GM12878 (cell line): ENCODE data around the gene SLC39A5. TPM values are rescaled to one million over a fixed set of nuclear protein-coding genes. Genes with fewer than 3 reads are reported as not detected.

Experiments
- ATAC-seq: fragments of 200-7000 bp; cut with Tn5 transposase; 3 replicates; pipeline ENCODE4 v1.9.1; 2020; ENCODE audit warnings: mild to moderate bottlenecking, moderate library complexity
- BruUV-seq: library from RNA; stranded (reverse); fragments of 400-500 nt; replicated peaks from 2 replicates; lab custom pipeline; 2021; lab: Mats Ljungman, UMichigan
- CTCF ChIA-PET: fragments of 300-600 bp; sonication (Branson Sonifier 250); formaldehyde crosslinking; extraction: SDS; loops from one replicate; lab custom pipeline; 2021; ENCODE audit warnings: inconsistent platforms; lab: Yijun Ruan, JAX
- POLR2A ChIA-PET: fragments of 350-600 bp; formaldehyde crosslinking; extraction: SDS; loops from one replicate; lab custom pipeline; 2021; ENCODE audit warnings: inconsistent platforms; lab: Charles Lee
- RAD21 ChIA-PET: fragments of 300-600 bp; sonication (Branson Sonifier 250); formaldehyde crosslinking; loops from one replicate; lab custom pipeline; 2023; ENCODE audit warnings: antibody characterized with exemption; ENCODE audit not compliant: unreplicated experiment; lab: Charles Lee
- SMC1A ChIA-PET: fragments of 300-600 bp; sonication (Branson Sonifier 250); formaldehyde crosslinking; loops from one replicate; lab custom pipeline; 2023; ENCODE audit not compliant: unreplicated experiment, uncharacterized antibody; lab: Charles Lee
- DNase-seq: peaks from one replicate; pipeline ENCODE4 v3.0.0-alpha.2; 2011; ENCODE audit warnings: low read depth, low spot score
- FAIRE-seq: peaks from 3 replicates; lab custom pipeline; 2011; peaks lifted over from hg19 to GRCh38; lab: Jason Lieb, UNC
- H2AFZ ChIP-seq: 2 replicates; pipeline ENCODE4 v1.6.0; 2011; ENCODE audit warnings: low read depth, low read length, control low read depth; ENCODE audit not compliant: control insufficient read depth
- H3K27ac ChIP-seq: 2 replicates; pipeline ENCODE4 v1.5.1; 2011; ENCODE audit warnings: control low read depth; ENCODE audit not compliant: control insufficient read depth, insufficient read depth
- H3K27me3 ChIP-seq, 2 experiments: replicated peaks in 1 of 2; 2 replicates each; pipeline versions ENCODE4 v1.6.0 to v1.6.1; 2011; ENCODE audit warnings: low read length in 1 of 2; ENCODE audit not compliant: control insufficient read depth in 2 of 2, insufficient read depth in 2 of 2
- H3K36me3 ChIP-seq, 2 experiments: 2 replicates each; pipeline ENCODE4 v1.5.1; 2011; ENCODE audit warnings: low read length in 1 of 2; ENCODE audit not compliant: control insufficient read depth in 2 of 2, insufficient read depth in 2 of 2
- H3K4me1 ChIP-seq: 2 replicates; pipeline ENCODE4 v1.6.1; 2011; ENCODE audit warnings: mild to moderate bottlenecking, low read length, moderate library complexity, mixed read lengths; ENCODE audit not compliant: control insufficient read depth, insufficient read depth
- H3K4me2 ChIP-seq: 2 replicates; pipeline ENCODE4 v1.6.0; 2011; ENCODE audit warnings: control low read depth; ENCODE audit not compliant: control insufficient read depth, insufficient read depth
- H3K4me3 ChIP-seq: fragments of 200-600 bp; sonication (generic); 2 replicates; pipeline ENCODE4 v1.5.1; 2016
- H3K79me2 ChIP-seq: 2 replicates; pipeline ENCODE4 v1.6.0; 2011; ENCODE audit warnings: low read length; ENCODE audit not compliant: control insufficient read depth, insufficient read depth
- H3K9ac ChIP-seq: 2 replicates; pipeline ENCODE4 v1.8.0; 2011; ENCODE audit warnings: low read length, control low read depth, mixed read lengths; ENCODE audit not compliant: control insufficient read depth, insufficient read depth
- H3K9me3 ChIP-seq: replicated peaks from 3 replicates; pipeline ENCODE4 v1.5.1; 2011; ENCODE audit warnings: mild to moderate bottlenecking, low read length; ENCODE audit not compliant: control insufficient read depth, insufficient read depth
- H4K20me1 ChIP-seq: 2 replicates; pipeline ENCODE4 v1.6.0; 2011; ENCODE audit not compliant: control insufficient read depth, insufficient read depth
- BACH1 ChIP-seq: fragments of 450-650 bp; IDR thresholded peaks from 2 replicates; pipeline ENCODE4 v1.6.1; 2017; ENCODE audit warnings: mild to moderate bottlenecking, borderline replicate concordance
- NFXL1 ChIP-seq: fragments of 450-650 bp; IDR thresholded peaks from 2 replicates; pipeline ENCODE4 v1.6.1; 2017; ENCODE audit warnings: antibody characterized with exemption, mild to moderate bottlenecking, borderline replicate concordance
- NR2F1 ChIP-seq: fragments of 450-650 bp; conservative IDR thresholded peaks from 2 replicates; pipeline ENCODE4 v1.6.1; 2017; ENCODE audit warnings: mild to moderate bottlenecking
- SMARCA5 ChIP-seq: fragments of 450-650 bp; IDR thresholded peaks from 2 replicates; pipeline ENCODE4 v1.6.1; 2017; ENCODE audit warnings: mild to moderate bottlenecking
- TBL1XR1 ChIP-seq: IDR thresholded peaks from 2 replicates; pipeline ENCODE4 v1.6.1; 2012; ENCODE audit warnings: low read depth, low read length, improper control_type of control experiment
- TCF3 ChIP-seq: IDR thresholded peaks from 2 replicates; pipeline ENCODE4 v1.6.1; 2012; ENCODE audit warnings: low read depth, mild to moderate bottlenecking, low read length, borderline replicate concordance; ENCODE audit not compliant: insufficient read depth
- ZBED1 ChIP-seq: IDR thresholded peaks from 2 replicates; pipeline ENCODE4 v1.6.1; 2016; ENCODE audit warnings: borderline replicate concordance
- WGBS: methylation state at CpG from one replicate; pipeline ENCODE4 v1.1.6; 2016; ENCODE audit warnings: low lambda C conversion rate; ENCODE audit not compliant: insufficient replicate concordance, insufficient coverage; ENCODE audit errors: missing lambda C conversion rate; 5-methylcytosine and 5-hydroxymethylcytosine counted together
- in situ Hi-C: fragments of 300-500 bp; cut with MboI; formaldehyde crosslinking; loops from 9 replicates; pipeline ENCODE4 v1.14.3; 2018; ENCODE audit warnings: mixed read lengths
- intact Hi-C: fragments of 100-400 bp; cut with micrococcal nuclease; formaldehyde crosslinking; loops from one replicate; pipeline ENCODE4 v1.14.2; 2022; ENCODE audit not compliant: unreplicated experiment
- polyA plus RNA-seq, 11 experiments: library from polyadenylated mRNA; depleted of rRNA in 4 of 11; unstranded in 6 of 11; stranded (reverse) in 5 of 11; fragments of >200 nt; fragmentation: Nextera tagmentation in 4 of 11; fragmentation: Illumina TruSeq in 1 of 11; extraction: Ambion mirVana in 4 of 11; extraction: Trizol in 1 of 11; gene quantifications; 1 replicate in 1 of 11; 2 replicates in 10 of 11; pipeline versions ENCODE4 v1.2.1 to v1.2.3, GENCODE V29; 2011 to 2016; ENCODE audit warnings: inconsistent platforms in 2 of 11, missing spikeins in 2 of 11, low read depth in 1 of 11
- total RNA-seq, 4 experiments: library from RNA; depleted of rRNA in 3 of 4; stranded (reverse); fragments of >200 nt in 3 of 4; fragmentation: Illumina TruSeq in 1 of 4; extraction: Trizol in 1 of 4; gene quantifications; 2 replicates each; pipeline versions ENCODE4 v1.2.1 to v1.2.3, GENCODE V29; 2013 to 2021
- TF ChIP-seq, protein P1 (sequence below): fragments of 450-650 bp; IDR thresholded peaks from 2 replicates; pipeline ENCODE4 v1.6.1; 2017; ENCODE audit warnings: borderline replicate concordance
- TF ChIP-seq, protein P2 (sequence below): fragments of 150-350 bp; IDR thresholded peaks from 2 replicates; pipeline ENCODE4 v1.6.1; 2016; ENCODE audit warnings: low read depth, low read length
- TF ChIP-seq, protein P3 (sequence below): IDR thresholded peaks from 2 replicates; pipeline ENCODE4 v1.6.1; 2012; ENCODE audit warnings: low read depth, low read length, improper control_type of control experiment
- TF ChIP-seq, protein P4 (sequence below): fragments of 450-650 bp; IDR thresholded peaks from 2 replicates; pipeline ENCODE4 v1.6.1; 2017; ENCODE audit warnings: mild to moderate bottlenecking, moderate library complexity
- TF ChIP-seq, protein P5 (sequence below): IDR thresholded peaks from 2 replicates; pipeline ENCODE4 v1.6.1; 2012; ENCODE audit warnings: low read depth, low read length, improper control_type of control experiment

SLC39A5 gene
- total and polyA plus RNA-seq, 10 of the 15 experiments (the other 5 are each of a cell fraction or from before 2014, with no cell fraction given), result 0.15 to 0.56 (median 0.15) TPM; not detected in 7

DNA sequence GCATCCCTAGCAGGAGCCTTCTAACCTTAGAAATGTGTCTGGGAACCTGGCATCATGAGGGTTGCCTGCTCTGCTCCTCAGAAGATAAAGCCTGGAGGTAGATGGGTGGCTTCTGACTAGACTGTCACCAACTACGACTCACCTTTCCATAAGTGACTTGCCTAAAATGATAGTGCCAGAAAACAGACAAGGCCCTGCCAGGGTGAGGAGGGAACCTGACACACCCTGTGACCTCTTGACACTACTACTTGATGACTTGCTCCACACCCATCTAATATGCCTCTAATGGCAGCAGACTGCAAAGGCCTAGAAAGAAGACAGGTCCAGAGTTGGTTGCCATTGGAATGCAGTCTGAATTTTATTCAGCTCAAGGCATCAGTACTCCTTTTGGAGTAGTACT is 17.5 kb upstream of the SLC39A5 start (continued):
- no peak for TF ChIP-seq TBL1XR1

DNA sequence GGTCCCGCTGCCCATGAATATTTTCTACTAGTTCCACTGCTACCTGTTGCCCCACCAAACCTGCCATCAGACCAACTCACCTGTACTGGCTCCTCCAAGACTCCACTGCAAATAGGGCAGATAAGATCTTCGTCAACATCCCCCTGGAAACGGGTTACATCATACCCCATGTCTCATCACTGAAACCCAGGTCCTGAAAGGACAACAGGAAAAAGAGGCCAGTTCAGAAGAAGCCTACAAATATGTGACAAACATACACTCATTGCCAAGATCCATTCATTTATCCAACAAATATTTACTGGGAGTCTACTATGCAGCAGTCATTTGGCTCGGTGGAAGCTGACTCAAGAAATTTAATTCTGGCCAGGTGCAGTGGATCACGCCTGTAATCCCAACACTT is 16.0 kb upstream of the SLC39A5 start:
- in situ Hi-C loops (no loop called here), intact Hi-C loops (no loop called here)
- FAIRE-seq (no peak), ATAC-seq (no peak), DNase-seq (no peak)
- SMC1A ChIA-PET, result interaction anchor here (1.0 kb wide), 1 partner anchor 22 kb away, joined by 3 read pairs; no protein-coding TSS in a partner anchor
- BruUV-seq, result no TSS peak
- no peak for TF ChIP-seq SMARCA5
- TF ChIP-seq BACH1, result no peak
- no peak for TF ChIP-seq TCF3
- no peak for TF ChIP-seq NR2F1
- TF ChIP-seq, protein P1, sequence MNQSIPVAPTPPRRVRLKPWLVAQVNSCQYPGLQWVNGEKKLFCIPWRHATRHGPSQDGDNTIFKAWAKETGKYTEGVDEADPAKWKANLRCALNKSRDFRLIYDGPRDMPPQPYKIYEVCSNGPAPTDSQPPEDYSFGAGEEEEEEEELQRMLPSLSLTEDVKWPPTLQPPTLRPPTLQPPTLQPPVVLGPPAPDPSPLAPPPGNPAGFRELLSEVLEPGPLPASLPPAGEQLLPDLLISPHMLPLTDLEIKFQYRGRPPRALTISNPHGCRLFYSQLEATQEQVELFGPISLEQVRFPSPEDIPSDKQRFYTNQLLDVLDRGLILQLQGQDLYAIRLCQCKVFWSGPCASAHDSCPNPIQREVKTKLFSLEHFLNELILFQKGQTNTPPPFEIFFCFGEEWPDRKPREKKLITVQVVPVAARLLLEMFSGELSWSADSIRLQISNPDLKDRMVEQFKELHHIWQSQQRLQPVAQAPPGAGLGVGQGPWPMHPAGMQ, result no peak
- TF ChIP-seq, protein P2, sequence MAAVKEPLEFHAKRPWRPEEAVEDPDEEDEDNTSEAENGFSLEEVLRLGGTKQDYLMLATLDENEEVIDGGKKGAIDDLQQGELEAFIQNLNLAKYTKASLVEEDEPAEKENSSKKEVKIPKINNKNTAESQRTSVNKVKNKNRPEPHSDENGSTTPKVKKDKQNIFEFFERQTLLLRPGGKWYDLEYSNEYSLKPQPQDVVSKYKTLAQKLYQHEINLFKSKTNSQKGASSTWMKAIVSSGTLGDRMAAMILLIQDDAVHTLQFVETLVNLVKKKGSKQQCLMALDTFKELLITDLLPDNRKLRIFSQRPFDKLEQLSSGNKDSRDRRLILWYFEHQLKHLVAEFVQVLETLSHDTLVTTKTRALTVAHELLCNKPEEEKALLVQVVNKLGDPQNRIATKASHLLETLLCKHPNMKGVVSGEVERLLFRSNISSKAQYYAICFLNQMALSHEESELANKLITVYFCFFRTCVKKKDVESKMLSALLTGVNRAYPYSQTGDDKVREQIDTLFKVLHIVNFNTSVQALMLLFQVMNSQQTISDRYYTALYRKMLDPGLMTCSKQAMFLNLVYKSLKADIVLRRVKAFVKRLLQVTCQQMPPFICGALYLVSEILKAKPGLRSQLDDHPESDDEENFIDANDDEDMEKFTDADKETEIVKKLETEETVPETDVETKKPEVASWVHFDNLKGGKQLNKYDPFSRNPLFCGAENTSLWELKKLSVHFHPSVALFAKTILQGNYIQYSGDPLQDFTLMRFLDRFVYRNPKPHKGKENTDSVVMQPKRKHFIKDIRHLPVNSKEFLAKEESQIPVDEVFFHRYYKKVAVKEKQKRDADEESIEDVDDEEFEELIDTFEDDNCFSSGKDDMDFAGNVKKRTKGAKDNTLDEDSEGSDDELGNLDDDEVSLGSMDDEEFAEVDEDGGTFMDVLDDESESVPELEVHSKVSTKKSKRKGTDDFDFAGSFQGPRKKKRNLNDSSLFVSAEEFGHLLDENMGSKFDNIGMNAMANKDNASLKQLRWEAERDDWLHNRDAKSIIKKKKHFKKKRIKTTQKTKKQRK, result no peak
- TF ChIP-seq NFXL1, result no peak
- no peak for TF ChIP-seq ZBED1
- TF ChIP-seq, protein P3, sequence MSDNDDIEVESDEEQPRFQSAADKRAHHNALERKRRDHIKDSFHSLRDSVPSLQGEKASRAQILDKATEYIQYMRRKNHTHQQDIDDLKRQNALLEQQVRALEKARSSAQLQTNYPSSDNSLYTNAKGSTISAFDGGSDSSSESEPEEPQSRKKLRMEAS, result no peak
- TF ChIP-seq, protein P4, sequence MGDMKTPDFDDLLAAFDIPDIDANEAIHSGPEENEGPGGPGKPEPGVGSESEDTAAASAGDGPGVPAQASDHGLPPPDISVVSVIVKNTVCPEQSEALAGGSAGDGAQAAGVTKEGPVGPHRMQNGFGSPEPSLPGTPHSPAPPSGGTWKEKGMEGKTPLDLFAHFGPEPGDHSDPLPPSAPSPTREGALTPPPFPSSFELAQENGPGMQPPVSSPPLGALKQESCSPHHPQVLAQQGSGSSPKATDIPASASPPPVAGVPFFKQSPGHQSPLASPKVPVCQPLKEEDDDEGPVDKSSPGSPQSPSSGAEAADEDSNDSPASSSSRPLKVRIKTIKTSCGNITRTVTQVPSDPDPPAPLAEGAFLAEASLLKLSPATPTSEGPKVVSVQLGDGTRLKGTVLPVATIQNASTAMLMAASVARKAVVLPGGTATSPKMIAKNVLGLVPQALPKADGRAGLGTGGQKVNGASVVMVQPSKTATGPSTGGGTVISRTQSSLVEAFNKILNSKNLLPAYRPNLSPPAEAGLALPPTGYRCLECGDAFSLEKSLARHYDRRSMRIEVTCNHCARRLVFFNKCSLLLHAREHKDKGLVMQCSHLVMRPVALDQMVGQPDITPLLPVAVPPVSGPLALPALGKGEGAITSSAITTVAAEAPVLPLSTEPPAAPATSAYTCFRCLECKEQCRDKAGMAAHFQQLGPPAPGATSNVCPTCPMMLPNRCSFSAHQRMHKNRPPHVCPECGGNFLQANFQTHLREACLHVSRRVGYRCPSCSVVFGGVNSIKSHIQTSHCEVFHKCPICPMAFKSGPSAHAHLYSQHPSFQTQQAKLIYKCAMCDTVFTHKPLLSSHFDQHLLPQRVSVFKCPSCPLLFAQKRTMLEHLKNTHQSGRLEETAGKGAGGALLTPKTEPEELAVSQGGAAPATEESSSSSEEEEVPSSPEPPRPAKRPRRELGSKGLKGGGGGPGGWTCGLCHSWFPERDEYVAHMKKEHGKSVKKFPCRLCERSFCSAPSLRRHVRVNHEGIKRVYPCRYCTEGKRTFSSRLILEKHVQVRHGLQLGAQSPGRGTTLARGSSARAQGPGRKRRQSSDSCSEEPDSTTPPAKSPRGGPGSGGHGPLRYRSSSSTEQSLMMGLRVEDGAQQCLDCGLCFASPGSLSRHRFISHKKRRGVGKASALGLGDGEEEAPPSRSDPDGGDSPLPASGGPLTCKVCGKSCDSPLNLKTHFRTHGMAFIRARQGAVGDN, result no peak
- TF ChIP-seq, protein P5, sequence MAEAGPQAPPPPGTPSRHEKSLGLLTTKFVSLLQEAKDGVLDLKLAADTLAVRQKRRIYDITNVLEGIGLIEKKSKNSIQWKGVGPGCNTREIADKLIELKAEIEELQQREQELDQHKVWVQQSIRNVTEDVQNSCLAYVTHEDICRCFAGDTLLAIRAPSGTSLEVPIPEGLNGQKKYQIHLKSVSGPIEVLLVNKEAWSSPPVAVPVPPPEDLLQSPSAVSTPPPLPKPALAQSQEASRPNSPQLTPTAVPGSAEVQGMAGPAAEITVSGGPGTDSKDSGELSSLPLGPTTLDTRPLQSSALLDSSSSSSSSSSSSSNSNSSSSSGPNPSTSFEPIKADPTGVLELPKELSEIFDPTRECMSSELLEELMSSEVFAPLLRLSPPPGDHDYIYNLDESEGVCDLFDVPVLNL, result no peak
- H4K20me1 ChIP-seq, result no peaks in the 10 kb centered on the region
- POLR2A ChIA-PET, result no interaction called here
- H3K36me3 ChIP-seq, result peaks cover 7 to 29% of the 10 kb centered on the region in 2 experiments
- WGBS, result 97% methylated on average over 5 of the region's 5 CpGs
- no peak overlapping the region for H3K4me3 ChIP-seq
- H3K79me2 ChIP-seq, result no peaks in the 10 kb centered on the region
- no peak overlapping the region for H2AFZ ChIP-seq
- RAD21 ChIA-PET, result no interaction called here
- H3K9me3 ChIP-seq, result no peaks in the 10 kb centered on the region
- H3K4me2 ChIP-seq, result no peak overlapping the region
- CTCF ChIA-PET, result no interaction called here
- no peaks in the 10 kb centered on the region for H3K27me3 ChIP-seq
- H3K27ac ChIP-seq, result no peak overlapping the region
- no peak overlapping the region for H3K9ac ChIP-seq
- no peaks in the 10 kb centered on the region for H3K4me1 ChIP-seq
